Neural progenitor cell (in vitro differentiated cells): ENCODE data around the gene ACOXL. TPM values are rescaled to one million over a fixed set of nuclear protein-coding genes. Genes with fewer than 3 reads are reported as not detected.

Experiments
- DNase-seq: peaks from one replicate; pipeline ENCODE4 v3.0.0-alpha.2; 2016; ENCODE audit warnings: low spot score
- H2AFZ ChIP-seq: fragments of 200-600 bp; sonication (generic); replicated peaks from 2 replicates; pipeline ENCODE4 v1.6.1; 2016; ENCODE audit warnings: antibody characterized with exemption
- H3F3A ChIP-seq: fragments of 200-600 bp; sonication (generic); 2 replicates; pipeline ENCODE4 v1.6.1; 2016; ENCODE audit warnings: antibody characterized with exemption, low read depth
- H3K27ac ChIP-seq: fragments of 200-600 bp; sonication (generic); 2 replicates; pipeline ENCODE4 v1.5.1; 2016; ENCODE audit warnings: mild to moderate bottlenecking
- H3K27me3 ChIP-seq: fragments of 200-600 bp; sonication (generic); 2 replicates; pipeline ENCODE4 v1.6.1; 2016; ENCODE audit warnings: mild to moderate bottlenecking, moderate library complexity
- H3K36me3 ChIP-seq: fragments of 200-600 bp; sonication (generic); 2 replicates; pipeline ENCODE4 v1.5.1; 2016
- H3K4me1 ChIP-seq: fragments of 200-600 bp; sonication (generic); 2 replicates; pipeline ENCODE4 v1.6.1; 2016; ENCODE audit warnings: mixed run types
- H3K4me2 ChIP-seq: fragments of 200-600 bp; sonication (generic); 2 replicates; pipeline ENCODE4 v1.6.1; 2016
- H3K4me3 ChIP-seq: fragments of 200-600 bp; sonication (generic); 2 replicates; pipeline ENCODE4 v1.5.1; 2016
- H3K79me2 ChIP-seq: fragments of 200-600 bp; sonication (generic); 2 replicates; pipeline ENCODE4 v1.6.1; 2016; ENCODE audit warnings: low read depth
- H3K9ac ChIP-seq: fragments of 200-600 bp; sonication (generic); 2 replicates; pipeline ENCODE4 v1.6.1; 2016
- H3K9me3 ChIP-seq: fragments of 200-600 bp; sonication (generic); 2 replicates; pipeline ENCODE4 v1.5.1; 2016; ENCODE audit warnings: low read depth
- H4K20me1 ChIP-seq: fragments of 200-600 bp; sonication (generic); 2 replicates; pipeline ENCODE4 v1.6.1; 2016; ENCODE audit warnings: low read depth
- H3K27ac Mint-ChIP-seq: 3 replicates; pipeline ENCODE4 v1.8.0; 2021; ENCODE audit warnings: mixed read lengths
- H3K27me3 Mint-ChIP-seq: 2 replicates; pipeline ENCODE4 v1.8.0; 2022; ENCODE audit warnings: low read depth, mild to moderate bottlenecking, inconsistent platforms, moderate library complexity, mixed read lengths; ENCODE audit not compliant: insufficient read depth
- H3K36me3 Mint-ChIP-seq: 3 replicates; pipeline ENCODE4 v1.8.0; 2021; ENCODE audit warnings: mixed read lengths
- H3K4me1 Mint-ChIP-seq: 3 replicates; pipeline ENCODE4 v1.8.0; 2021; ENCODE audit warnings: mixed read lengths
- H3K4me3 Mint-ChIP-seq: 3 replicates; pipeline ENCODE4 v1.8.0; 2021; ENCODE audit warnings: mild to moderate bottlenecking, moderate library complexity, mixed read lengths
- H3K9me3 Mint-ChIP-seq: 3 replicates; pipeline ENCODE4 v1.8.0; 2020; ENCODE audit warnings: mixed read lengths
- CTCF ChIP-seq: fragments of 200-600 bp; sonication (generic); IDR thresholded peaks from 2 replicates; pipeline ENCODE4 v1.5.1; 2017; ENCODE audit warnings: antibody characterized with exemption, mild to moderate bottlenecking
- EZH2 ChIP-seq: fragments of 200-600 bp; sonication (generic); IDR thresholded peaks from 2 replicates; pipeline ENCODE4 v1.6.1; 2017; ENCODE audit warnings: antibody characterized with exemption, mild to moderate bottlenecking, moderate library complexity
- EZH2phosphoT487 ChIP-seq: fragments of 200-600 bp; sonication (generic); IDR thresholded peaks from 2 replicates; pipeline ENCODE4 v1.6.1; 2017; ENCODE audit warnings: antibody characterized with exemption
- total RNA-seq: library from RNA; depleted of rRNA; stranded (reverse); fragments of >200 nt; gene quantifications from 2 replicates; pipeline ENCODE4 v1.2.3, GENCODE V29; 2015; ENCODE audit warnings: low replicate concordance

Gene ACOXL
- total RNA-seq, 1 donor from 2014 or later: 2.9 TPM

GRCh38 chr2:110784047-110784631 lies 51.8 kb downstream of the ACOXL start:
- H2AFZ ChIP-seq: no peak overlapping the region
- H4K20me1 ChIP-seq: no peaks in the 10 kb centered on the region
- peaks cover 9% of the 10 kb centered on the region for H3K27me3 Mint-ChIP-seq
- DNase-seq: no peak
- H3K79me2 ChIP-seq: no peaks in the 10 kb centered on the region
- H3K27ac Mint-ChIP-seq: no peak overlapping the region
- H3K9me3 ChIP-seq: no peaks in the 10 kb centered on the region
- H3K9ac ChIP-seq: no peak overlapping the region
- H3K4me2 ChIP-seq: no peak overlapping the region
- no peak overlapping the region for H3K27ac ChIP-seq
- H3K4me3 ChIP-seq: no peak overlapping the region
- no peaks in the 10 kb centered on the region for H3K36me3 ChIP-seq
- no peak overlapping the region for H3K4me3 Mint-ChIP-seq
- H3K27me3 ChIP-seq: no peaks in the 10 kb centered on the region
- TF ChIP-seq CTCF (no peak), EZH2 (no peak), EZH2phosphoT487 (no peak)
- no peaks in the 10 kb centered on the region for H3K4me1 Mint-ChIP-seq
- H3K9me3 Mint-ChIP-seq: no peaks in the 10 kb centered on the region
- H3K4me1 ChIP-seq: no peaks in the 10 kb centered on the region
- H3K36me3 Mint-ChIP-seq: no peaks in the 10 kb centered on the region
- no peaks in the 10 kb centered on the region for H3F3A ChIP-seq

GRCh38 chr2:110785439-110785838 lies 53.1 kb downstream of the ACOXL start:
- no peak overlapping the region for H3K4me2 ChIP-seq
- H3K4me3 ChIP-seq: no peak overlapping the region
- H3K9me3 ChIP-seq: no peaks in the 10 kb centered on the region
- H3F3A ChIP-seq: no peaks in the 10 kb centered on the region
- Mint-ChIP-seq H3K4me3 (no peak overlapping the region), H3K9me3 (no peaks in the 10 kb centered on the region), H3K36me3 (no peaks in the 10 kb centered on the region), H3K27me3 (peaks cover 11% of the 10 kb centered on the region), H3K4me1 (no peaks in the 10 kb centered on the region), H3K27ac (no peak overlapping the region)
- H3K4me1 ChIP-seq: no peaks in the 10 kb centered on the region
- H3K79me2 ChIP-seq: no peaks in the 10 kb centered on the region
- H3K9ac ChIP-seq: no peak overlapping the region
- no peaks in the 10 kb centered on the region for H3K36me3 ChIP-seq
- no peaks in the 10 kb centered on the region for H4K20me1 ChIP-seq
- TF ChIP-seq EZH2 (no peak), CTCF (no peak), EZH2phosphoT487 (no peak)
- DNase-seq: no peak
- H3K27ac ChIP-seq: no peak overlapping the region
- no peak overlapping the region for H2AFZ ChIP-seq
- no peaks in the 10 kb centered on the region for H3K27me3 ChIP-seq

GRCh38 chr2:110788976-110789375 lies 56.6 kb downstream of the ACOXL start:
- H3K27me3 Mint-ChIP-seq: peaks cover 9% of the 10 kb centered on the region
- DNase-seq: no peak

More at GRCh38 chr2:110788976-110789375, 56.6 kb downstream of the ACOXL start:
- Histone ChIP-seq H4K20me1 (no peaks in the 10 kb centered on the region), H2AFZ (no peak overlapping the region), H3K9me3 (no peaks in the 10 kb centered on the region), H3K4me3 (no peak overlapping the region), H3K79me2 (no peaks in the 10 kb centered on the region), H3K27ac (no peak overlapping the region), H3K36me3 (no peaks in the 10 kb centered on the region), H3K9ac (no peak overlapping the region), H3K4me2 (no peak overlapping the region), H3F3A (no peaks in the 10 kb centered on the region), H3K27me3 (no peaks in the 10 kb centered on the region), H3K4me1 (peaks cover 8% of the 10 kb centered on the region)
- Mint-ChIP-seq H3K4me1 (peaks cover 6% of the 10 kb centered on the region), H3K36me3 (no peaks in the 10 kb centered on the region), H3K9me3 (no peaks in the 10 kb centered on the region), H3K27ac (no peak overlapping the region), H3K4me3 (no peak overlapping the region)
- TF ChIP-seq EZH2phosphoT487 (no peak), CTCF (no peak), EZH2 (no peak)
